Articular chondrocyte of knee joint (primary cell): ENCODE measurements around the gene GHDC. TPM values are rescaled to one million over a fixed set of nuclear protein-coding genes. Genes with fewer than 3 reads are reported as not detected.

ENCODE experiments used
- total RNA-seq: library from RNA; depleted of rRNA; stranded (reverse); fragments of >200 nt; gene quantifications from 2 replicates; pipeline ENCODE4 v1.2.3, GENCODE V29; 2012

Gene GHDC
- 22.8 and 24.3 TPM in 2 replicates for total RNA-seq

GRCh38 chr17:42193969-42194899 is at the start of gene GHDC:
GHDC (minus strand) TSS chr17:42194494; CDS start chr17:42193581, 913 bp downstream.

GRCh38 chr17:42184713-42185620 is 9.3 kb downstream of the GHDC start, which contains the start of gene HCRT:
HCRT (minus strand) TSS chr17:42185452; CDS start chr17:42185365, 87 bp downstream.

GRCh38 chr17:42180922-42181850 is 13.1 kb downstream of the GHDC start, which contains the start of gene KCNH4:
KCNH4 (minus strand) TSS chr17:42181142; CDS start chr17:42180945, 197 bp downstream.

Other genes with a start within 250 kb of the GHDC start
- gene CNP, start 227.7 kb downstream of the GHDC start, total RNA-seq, result 67.1 and 73.0 TPM in 2 replicates
- 80.9 and 81.3 TPM in 2 replicates for gene DNAJC7, start 177.1 kb downstream of the GHDC start, total RNA-seq
- gene NKIRAS2, start 174.4 kb downstream of the GHDC start, total RNA-seq, result 23.5 and 26.4 TPM in 2 replicates
- gene C17orf113, start 143.9 kb downstream of the GHDC start, total RNA-seq, result 0.11 and 0.26 TPM in 2 replicates
- not detected in 2 replicates for gene ZNF385C, start 96.0 kb downstream of the GHDC start, total RNA-seq
- gene DHX58, start 81.8 kb downstream of the GHDC start, total RNA-seq, result 15.0 and 15.2 TPM in 2 replicates
- 6.5 and 9.6 TPM in 2 replicates for gene KAT2A, start 73.1 kb downstream of the GHDC start, total RNA-seq
- not detected in 2 replicates for gene HSPB9, start 71.7 kb downstream of the GHDC start, total RNA-seq
- 78.4 and 80.0 TPM in 2 replicates for gene RAB5C, start 39.5 kb downstream of the GHDC start, total RNA-seq
- gene KCNH4, start 13.4 kb downstream of the GHDC start, total RNA-seq, result under 0.01 TPM in 1 of 2 replicates, not detected in the other
- not detected in 2 replicates for gene HCRT, start 9.0 kb downstream of the GHDC start, total RNA-seq
- gene STAT5B, start 81.9 kb upstream of the GHDC start, total RNA-seq, result 24.9 and 27.7 TPM in 2 replicates
- 30.1 and 48.5 TPM in 2 replicates for gene STAT5A, start 94.0 kb upstream of the GHDC start, total RNA-seq
- 193 and 275 TPM in 2 replicates for gene STAT3, start 193.9 kb upstream of the GHDC start, total RNA-seq
- 1,094 and 1,211 TPM in 2 replicates for gene CAVIN1, start 228.8 kb upstream of the GHDC start, total RNA-seq